Measurements from ENCODE around the gene SLC47A2.

DNA sequence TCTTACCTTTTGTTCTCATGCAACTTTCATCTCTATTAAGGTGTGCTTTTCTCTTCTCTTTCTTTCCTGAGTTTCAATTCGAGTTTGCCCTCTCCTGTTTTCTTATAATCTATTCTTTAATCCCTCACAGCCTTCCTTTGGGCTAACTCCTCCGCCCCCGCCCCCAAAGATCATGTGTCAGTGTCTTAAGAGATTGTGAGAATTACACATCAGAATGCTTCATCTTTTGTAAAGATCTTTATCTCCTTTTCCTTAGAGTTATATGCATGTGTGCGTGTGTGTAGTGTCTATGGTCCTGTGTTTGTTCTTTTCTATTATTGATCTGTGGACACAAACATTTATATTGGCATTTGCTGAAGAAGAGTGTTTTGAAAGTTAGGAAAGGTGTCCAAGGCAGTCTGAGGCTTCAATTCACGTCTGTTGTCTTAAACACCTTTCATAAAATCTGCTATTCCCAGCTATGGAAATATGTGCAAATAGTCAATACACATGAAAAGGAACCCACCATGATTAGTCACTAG lies 74.0 kb downstream of the SLC47A2 start:
- TF ChIP-seq POLR2AphosphoS5 (IDR thresholded peaks at IDR 0.05): no peak
- TF ChIP-seq, protein P1, sequence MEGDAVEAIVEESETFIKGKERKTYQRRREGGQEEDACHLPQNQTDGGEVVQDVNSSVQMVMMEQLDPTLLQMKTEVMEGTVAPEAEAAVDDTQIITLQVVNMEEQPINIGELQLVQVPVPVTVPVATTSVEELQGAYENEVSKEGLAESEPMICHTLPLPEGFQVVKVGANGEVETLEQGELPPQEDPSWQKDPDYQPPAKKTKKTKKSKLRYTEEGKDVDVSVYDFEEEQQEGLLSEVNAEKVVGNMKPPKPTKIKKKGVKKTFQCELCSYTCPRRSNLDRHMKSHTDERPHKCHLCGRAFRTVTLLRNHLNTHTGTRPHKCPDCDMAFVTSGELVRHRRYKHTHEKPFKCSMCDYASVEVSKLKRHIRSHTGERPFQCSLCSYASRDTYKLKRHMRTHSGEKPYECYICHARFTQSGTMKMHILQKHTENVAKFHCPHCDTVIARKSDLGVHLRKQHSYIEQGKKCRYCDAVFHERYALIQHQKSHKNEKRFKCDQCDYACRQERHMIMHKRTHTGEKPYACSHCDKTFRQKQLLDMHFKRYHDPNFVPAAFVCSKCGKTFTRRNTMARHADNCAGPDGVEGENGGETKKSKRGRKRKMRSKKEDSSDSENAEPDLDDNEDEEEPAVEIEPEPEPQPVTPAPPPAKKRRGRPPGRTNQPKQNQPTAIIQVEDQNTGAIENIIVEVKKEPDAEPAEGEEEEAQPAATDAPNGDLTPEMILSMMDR (IDR thresholded peaks at IDR 0.05): no peak
